H4 (cell line): ENCODE results near the gene ADARB2. TPM values are rescaled to one million over a fixed set of nuclear protein-coding genes. Genes with fewer than 3 reads are reported as not detected.

Source experiments
- DNase-seq: peaks from one replicate; pipeline ENCODE4 v3.0.0-alpha.2; 2015; ENCODE audit warnings: low spot score
- total RNA-seq: library from RNA; depleted of rRNA; stranded (reverse); fragments of >200 nt; shearing (Covaris generic); gene quantifications from 2 replicates; pipeline ENCODE4 v1.2.3, GENCODE V29; 2014

ADARB2 gene
- total RNA-seq, 1 experiment from 2014 or later: 0.21 TPM

DNA sequence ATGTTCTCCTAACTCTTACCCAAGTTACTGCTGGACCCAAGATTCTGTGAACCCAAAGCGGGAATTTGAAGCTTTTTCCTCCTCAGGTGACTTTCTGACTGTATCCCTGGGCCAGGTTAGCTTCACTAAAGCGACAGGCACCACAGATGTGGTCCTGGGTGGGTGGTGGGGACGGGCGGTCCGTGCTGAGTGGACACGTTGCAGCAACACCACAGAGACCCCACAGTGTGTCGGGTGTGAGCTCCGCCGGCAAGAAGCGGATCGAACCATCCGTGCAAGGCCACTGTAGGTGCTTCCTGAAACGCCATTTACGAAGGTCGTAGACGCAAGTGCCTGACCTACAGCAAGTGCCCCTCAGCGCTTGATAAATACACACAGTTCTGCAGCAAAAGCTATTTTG is 325.9 kb downstream of the ADARB2 start:
- DNase-seq: no peak

DNA sequence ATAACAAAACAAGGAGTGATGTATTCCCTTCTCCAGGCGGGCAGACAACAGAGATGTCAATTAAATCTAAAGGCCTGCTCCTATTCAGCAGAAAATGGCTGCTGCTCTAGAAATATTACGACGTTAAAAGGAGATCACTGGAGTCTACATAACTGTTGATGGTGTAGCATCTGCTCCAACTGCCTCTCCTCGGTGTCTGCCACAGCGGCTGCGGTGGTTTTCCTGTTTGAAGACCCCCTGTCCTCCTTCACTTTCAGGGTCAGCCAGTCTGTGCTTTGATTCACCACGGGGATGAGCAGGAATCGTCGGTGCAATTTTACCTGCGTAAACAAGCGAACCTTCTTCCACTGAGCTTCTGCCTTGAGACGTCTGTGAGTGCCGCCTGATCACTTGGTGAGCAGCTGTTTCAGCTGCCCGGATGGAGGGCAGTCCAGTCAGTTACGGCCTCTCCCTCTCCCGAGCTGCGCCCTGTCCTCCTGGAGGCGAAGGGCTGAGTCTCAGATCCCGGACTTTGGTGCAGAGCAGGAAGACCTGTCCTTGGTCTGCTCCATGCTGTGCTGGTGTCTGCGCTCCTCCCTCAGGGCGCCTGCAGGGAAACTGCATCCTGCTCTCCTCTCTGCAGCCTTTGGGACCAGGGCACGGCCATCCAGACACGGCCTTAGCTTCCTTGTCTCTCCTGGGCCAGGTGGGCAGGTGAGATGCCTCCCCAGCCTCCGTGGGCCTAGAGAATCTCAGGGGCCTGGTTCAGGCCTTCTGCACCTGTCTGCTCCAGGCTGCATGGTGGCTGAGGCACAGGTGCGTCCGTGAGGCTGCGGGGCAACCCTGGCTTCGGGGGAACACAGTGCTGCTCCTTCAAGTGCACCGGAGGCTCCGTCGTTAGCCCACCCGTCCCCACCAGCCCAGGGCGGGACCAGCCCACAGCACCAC is 326.6 kb downstream of the ADARB2 start:
- no peak for DNase-seq

DNA sequence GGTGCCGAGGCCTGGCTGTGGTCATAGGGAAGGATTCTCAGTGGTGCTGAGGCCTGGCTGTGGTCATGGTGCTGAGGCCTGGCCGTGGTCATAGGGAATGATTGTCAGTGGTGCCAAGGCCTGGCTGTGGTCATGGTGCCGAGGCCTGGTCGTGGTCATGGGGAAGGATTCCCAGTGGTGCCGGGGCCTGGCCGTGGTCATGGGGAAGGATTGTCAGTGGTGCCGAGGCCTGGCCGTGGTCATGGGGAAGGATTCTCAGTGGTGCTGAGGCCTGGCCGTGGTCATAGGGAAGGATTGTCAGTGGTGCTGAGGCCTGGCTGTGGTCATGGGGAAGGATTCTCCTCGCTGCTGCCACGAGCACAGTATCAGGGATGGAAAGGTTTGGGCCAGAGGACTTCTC is 327.3 kb downstream of the ADARB2 start:
- DNase-seq: no peak

DNA sequence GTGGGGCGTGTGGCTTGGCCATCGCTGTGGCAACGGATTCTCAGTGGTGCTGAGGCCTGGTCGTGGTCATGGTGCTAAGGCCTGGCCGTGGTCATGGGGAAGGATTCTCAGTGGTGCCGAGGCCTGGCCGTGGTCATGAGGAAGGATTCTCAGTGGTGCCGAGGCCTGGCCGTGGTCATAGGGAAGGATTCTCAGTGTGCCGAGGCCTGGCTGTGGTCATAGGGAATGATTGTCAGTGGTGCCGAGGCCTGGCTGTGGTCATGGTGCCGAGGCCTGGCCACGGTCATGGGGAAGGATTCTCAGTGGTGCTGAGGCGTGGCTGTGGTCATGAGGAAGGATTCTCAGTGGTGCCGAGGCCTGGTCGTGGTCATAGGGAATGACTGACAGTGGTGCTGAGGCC is 327.9 kb downstream of the ADARB2 start:
- no peak for DNase-seq

DNA sequence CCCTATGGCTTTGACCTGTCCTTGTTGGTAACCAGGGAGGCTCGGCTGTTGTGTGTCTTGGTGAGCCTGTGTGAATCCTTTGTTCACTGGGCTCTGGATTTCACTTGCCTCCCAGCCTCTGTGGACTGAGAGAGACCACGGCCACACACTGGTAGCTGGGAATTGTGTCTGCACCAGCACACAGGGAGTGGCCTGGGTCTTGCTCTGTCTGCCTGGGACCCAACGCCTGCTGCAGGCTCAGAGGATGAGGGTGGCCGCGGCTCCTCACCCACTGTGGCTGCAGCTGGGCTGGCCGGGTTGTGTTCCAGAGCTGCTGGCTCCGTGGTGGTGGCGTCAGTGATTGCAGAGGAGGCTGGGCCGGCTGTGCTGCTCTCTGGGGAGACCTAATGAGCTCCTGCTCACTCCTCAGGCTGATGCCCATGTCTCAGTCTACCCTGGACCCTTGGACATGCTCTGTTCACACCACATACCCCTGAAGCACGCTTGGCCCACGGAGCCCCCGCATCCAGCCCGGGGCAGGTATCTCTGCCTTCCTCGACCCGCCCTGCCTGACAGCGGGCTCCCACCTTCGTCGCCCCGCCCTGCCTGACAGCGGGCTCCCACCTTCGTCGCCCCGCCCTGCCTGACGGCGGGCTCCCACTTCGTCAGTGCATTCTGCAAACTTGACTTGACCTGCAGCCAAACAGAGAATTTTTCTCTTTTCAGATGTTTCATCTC is 328.5 kb downstream of the ADARB2 start:
- DNase-seq: no peak

DNA sequence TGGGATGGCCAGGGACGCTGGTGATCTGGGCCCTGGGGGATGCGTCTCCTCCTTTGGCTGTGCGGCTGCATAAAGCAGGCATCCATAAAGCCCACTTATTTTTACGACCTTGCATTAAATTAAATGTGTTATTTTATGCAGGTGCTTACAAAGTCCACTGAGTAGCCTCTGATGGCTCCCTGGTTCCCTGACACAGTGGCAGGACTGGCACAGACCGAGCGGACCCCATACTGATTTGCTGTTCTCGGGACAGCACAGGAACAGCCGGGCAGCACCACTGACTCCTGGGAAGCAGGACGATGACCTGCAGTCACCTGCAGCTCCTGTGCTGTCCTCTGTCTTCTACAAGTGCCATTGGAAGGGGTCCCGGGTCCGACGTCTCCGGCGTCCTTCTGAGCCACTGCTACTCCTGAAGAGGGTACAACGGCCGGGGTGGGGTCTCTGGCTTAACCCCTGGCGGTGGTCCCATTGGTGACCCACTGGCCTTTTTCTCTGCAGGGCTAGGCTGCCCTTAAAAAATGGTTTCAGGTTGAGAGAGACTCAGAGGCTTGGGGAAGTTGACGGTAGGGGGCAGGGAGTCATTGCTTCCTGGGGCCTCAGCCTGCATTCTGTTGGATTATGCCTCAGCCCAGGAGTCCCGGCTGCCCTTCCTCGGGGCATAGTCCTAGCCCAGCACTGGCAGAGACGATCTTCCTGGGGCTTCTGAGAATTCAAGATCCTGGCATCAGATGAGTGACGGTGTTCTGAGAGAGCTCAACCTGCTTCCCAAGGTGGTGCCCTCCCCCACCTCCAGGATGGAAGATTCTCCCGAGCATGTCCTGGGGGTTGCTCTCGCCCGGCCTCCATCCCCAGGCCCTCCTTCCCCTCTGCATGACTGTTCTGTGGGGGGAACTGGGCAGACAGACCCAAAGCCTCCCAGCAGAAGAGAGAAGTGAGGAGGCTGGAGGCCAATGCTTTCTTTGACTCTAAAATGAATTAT is 330.1 kb downstream of the ADARB2 start:
- DNase-seq: no peak

DNA sequence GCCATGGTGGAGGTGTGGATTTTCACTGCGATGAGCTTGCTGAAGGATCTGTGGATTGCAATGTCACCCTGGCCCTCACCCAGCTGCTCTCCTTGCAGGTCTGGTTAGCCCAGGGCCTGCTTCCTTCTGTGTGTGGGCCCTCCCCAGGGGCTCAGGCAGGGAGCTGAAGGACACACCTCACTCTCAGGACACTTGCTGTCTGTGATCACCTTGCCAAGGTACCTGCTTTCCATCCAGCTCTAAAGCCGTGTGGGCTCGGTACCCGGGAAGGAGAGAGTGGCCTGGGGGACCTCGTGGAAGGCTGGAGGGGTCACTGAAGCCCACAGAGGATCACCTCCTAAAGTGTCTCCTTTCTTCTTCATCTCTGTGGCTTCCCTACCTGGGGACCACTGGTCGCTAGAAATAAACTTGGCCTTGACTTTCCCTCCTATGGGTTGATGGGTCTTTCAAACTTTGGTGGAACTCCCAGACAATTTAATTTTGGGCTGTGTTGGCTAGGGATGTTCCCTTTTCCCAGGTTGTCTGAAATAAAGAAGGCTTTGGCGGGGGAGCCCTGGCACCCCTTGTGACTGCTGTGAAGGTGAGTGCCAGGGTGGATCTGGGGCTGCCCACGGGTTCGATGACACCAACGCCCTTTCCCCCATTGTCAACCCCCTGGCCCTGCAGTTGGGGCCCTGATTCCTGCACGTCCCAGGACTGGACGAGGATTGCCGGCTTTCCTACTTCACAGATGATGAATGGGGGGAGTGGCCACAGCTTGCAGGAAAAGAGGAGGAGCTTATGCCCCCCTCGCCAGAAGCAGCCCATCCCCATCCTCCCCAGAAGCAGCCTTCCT is 331.0 kb downstream of the ADARB2 start:
- no peak for DNase-seq

DNA sequence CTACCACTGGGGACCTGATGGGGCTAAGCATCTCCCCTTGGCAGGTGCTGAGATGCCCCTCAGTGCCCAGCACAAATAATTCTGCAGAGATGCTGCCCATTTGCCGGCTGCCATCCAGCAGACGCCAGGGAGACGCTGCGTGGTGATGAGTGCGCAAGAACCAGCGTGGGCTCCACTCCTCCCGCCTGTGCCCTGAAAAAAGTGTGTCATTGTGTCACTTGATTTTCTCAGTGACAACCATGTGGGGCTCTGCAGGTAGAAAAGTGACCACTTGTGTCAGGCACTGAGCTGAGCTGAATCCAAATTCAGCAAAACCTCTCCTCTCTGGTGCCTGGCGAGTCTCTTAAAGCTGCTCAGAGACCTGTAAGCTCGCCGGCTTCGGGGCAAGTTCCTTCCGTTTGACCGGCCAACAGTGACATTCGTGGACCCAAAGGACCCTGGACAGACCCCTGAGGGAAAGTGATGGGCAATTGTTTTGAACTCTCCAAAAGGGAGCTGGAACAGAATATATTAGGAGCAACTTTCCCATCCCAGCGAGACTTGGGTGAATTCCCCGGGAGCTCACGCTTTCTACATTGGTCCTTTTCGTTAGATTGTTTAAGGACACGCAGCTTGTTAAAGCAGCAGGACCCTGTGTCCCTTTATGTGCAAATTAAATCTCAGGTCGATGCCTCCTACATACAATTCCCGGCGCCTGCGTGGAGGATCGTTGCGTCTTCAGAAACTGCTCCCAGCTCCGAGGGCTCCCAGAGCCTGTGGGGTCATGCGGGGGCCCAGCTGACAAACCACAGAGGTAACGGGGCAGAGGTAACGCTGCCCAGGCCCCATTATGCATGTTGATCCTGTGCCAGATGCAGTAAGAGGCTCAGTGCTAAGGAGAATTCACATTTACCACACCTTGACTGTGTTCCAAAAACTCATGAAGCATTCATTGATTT is 332.7 kb downstream of the ADARB2 start:
- no peak for DNase-seq

DNA sequence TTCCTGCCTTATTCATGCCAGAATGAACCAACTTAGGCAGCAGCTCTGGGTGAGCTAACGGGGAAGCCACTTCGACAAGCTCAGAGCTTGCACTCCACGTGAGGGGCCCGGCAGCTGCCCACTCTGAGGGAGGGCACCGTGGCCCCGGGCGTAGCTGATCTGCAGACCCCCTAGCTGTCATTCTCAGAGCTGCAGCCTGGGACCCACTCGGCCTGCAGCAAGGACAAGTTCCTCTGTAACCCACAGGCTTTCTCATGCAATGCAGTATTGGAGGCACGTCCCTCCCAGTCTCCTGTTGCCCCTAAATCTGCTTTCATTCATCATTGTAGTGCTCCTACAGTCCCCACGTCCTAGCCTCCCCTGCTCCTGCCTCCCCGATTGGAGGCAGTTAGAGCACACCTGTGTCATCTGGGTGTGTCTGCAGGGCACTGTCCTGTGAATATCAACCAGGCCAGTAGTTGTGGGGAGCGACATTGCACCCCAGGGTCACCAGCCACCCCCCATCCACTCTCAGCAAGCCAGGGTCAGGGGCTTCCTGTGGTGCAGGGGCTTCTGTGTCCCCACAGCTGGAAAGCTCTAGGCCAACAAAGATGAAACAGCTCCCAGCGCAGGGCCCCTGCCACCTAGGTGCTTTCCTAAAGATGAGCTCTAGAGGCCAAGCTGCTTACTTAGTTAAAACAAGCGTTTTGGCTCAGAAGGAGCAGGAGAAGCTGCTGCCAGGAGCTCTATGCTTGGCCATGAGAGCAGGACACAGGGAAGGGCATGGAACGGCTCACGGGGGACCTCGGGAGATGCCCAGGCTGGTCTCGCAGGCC is 333.6 kb downstream of the ADARB2 start:
- DNase-seq: no peak

DNA sequence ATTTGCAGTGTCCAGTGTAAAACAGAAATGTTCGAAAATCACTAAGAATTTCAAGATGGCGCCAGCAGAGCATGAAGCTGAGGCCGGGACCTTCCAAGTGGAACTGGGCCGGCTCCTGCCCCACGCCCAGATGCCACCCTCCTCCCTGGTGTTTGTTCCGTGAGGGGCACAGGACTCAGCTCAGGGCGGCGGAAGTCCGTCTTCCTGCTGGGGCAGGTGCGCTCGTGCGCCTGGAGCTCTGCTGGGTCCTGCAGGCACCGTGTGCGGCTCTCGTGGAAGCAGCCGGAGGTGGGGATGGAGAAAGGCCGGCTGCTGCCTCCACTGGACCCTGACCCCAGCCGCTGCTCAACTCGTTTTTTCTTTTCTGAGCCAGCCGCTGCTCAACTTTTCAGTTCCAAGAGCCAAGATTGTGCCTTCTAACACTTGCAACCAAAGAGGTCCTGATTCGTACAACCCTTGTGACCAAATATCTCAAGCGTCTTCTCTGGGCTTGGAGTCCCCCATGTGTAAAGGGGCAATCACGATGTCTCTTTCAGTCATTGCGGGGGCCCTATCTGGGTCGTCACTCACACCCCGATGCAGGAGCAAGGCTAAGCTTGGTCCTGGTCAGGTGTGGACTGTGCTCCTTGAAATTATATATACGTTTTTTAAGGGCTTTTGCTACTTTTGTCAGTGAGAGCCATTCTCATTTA is 334.4 kb downstream of the ADARB2 start:
- no peak for DNase-seq

DNA sequence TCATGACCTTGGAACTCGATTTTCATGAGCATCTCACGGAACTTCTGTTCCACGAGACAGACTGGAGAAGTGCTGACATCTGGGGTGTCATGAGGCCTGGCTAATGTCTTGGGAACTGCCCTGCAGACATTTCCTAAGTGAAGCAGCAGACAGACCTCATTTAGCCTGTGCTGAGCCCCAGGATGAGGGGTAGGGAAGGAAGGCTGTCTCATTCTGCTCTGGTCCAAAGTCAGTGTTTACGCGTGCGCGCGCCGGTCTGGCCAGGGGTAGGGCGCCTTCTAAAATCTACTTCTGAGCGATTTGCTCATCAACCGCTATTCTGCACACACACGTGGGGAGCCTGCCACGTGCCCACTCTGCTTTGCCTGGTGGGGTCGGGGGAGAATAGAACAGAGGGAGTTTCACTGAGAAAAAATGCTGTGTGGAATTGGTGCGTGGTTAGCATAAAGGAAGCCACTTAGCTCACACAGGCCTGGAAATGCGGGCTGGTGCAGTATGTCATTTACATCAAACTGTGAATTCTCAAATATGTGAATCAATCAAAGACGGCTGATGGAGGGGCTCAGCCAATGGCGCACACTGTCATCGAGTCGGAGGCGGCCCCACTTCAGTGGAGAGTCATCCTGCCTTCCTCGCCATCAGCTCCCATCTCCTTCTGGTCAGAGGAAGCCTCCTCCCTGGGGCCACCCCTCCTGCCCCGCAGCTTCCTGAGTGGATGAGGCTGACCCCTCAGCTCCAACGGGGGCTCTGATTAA is 335.1 kb downstream of the ADARB2 start:
- no peak for DNase-seq

DNA sequence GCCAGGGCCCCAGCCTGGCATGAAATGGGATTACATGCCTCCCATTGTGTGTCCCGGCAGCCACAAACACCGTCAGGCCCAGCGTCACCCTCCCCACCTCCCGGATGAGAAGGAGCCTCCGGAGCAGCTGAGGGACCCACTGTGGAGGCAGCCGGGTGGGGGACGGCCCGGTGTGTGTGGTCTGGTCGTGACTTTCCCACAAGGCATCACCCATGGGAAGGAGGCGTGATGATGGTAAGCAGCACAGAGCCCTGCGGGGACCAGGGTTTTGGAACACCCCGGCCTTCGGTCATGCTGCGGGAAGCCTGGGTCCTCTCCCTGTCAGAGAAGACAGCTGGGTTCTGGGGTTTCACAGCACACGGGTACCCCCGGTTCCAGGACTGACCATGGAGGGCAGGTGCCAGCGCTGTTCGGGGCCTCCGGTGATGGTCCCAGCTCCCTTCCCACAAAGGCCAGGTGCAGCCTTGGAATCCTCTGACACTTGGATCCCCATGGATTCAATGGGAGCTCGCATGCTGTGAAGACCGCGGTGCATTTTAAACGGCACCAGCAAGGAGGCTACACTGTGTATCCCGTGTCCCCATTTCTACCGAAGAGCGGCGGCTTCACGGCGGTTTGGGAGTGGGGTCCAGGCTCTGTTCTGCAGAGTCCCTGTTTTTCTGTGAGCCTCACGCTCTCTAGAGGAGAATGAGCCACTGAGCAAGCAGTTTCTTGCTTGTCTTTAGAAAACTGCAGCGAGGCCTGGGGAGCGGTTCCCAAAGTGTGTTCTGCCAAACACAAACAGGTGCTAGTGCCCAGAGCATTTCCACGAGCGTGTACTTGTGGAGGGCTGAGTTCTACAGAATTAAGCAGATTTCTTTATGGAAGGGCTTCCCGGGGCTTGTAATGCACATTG is 336.0 kb downstream of the ADARB2 start:
- no peak for DNase-seq

DNA sequence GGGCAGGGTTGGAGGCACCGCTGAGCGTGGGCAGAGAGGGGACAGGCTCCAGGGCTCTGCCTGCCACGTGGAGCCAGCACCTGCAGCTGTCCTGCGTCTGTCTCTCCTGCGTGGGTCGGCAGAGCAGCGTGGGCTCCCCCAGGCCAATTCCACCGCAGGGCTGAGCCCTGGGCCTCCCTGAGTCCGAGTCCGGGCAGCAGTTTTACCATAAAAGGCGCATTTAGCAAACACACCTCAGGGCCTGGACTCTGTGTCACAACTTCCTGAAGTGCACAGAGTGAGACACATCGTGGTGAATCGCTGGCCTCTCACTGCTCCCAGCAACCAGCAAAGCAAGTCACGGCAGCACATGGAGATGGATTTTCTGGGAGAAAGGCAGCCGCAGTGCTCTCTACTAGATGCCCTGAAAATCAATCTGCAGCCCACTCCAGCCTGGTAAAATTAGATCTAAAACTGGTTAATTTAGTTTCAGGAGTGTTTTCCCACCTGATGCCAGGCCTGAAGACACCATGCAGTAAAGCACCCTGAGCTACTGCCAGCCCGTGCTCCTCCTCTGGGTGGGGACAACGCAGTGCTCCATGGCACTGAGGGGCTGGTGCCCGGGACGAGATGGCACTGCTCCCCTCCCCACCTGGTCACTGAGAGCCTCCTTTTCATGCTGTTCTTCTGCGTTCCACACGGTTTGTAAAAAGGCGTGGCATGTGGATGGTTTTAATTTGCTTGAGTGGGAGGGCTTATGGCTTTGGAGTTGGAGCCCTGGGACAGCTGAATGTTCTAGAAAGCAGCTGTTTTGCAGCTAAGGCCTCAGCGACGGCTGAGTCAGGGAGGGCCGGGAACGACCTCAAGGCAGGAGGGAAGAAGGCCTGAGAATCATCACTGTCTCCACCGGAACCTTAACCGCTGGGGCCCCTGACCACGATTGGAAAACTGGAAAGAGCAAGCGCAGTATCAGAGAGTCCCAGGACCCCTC is 336.9 kb downstream of the ADARB2 start:
- DNase-seq: no peak

DNA sequence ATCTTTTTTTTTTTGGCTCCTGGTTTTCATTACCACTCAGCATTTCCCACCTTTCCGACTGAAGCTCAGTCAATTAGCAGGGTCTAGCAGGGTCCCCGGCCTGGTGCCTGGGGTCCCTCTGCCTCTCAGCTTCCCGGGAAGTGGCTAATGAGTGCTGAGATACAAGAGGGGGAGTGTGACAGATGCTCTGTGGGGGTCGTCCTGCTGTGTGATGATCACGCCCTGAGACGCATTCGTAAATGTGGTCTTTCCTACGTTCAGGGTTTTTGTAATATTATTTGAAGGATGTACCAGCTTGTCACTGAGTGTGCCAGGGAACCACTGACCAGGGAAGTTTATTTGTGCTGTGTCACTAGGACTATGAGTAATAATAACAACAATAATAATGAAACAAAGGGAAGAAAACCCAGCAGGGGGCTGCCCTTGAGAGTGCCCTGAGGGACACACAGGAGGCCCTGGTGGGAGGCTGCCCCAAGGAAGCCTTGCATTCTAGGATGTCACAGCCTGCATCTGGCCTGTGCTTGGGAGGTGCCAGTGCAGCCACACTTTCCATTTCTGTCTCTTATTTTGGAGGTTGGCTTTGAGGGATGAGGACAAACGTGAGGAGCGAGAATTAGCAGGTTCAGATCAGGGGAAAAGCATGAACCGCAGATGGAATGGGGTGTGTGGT is 337.8 kb downstream of the ADARB2 start:
- no peak for DNase-seq
